Measurements from ENCODE around the gene CPLX3. TPM values are rescaled to one million over a fixed set of nuclear protein-coding genes. Genes with fewer than 3 reads are reported as not detected.

Gene CPLX3
- total RNA-seq, 1 donor from 2014 or later: 0.67 TPM

DNA sequence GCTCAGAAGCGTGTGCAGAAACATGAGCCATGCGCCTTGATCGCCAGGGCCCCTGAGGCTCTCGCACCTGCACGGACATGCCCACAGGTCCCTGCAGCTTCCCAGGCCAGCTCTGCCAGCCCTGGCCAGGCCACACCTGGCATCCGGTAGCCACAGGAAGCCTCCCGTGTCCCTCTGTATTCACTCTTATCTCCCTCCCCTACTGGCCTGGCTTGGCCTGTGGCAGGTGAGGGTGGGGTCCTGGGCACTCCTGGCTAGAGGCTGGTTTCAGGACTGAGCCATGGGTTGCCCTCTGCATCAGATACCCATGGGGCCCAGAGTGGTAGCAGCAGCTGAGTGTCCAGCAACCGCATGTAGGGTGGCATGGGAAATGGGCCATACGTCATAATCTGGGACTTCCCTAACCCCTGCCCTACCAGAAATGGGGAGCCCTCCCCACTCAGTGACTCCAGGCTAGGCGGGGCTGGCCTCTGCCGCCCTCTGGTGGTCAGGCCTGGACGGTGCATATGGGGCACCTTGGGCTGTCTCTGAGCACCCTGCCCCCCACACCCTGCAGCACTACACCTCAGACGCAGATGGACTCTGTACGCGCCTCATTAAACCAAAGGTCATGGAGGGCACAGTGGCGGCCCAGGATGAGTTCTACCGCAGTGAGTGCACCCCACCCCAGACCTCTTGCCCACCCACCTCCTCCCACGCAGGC lies 26.4 kb upstream of the CPLX3 start:
- intact Hi-C loops (cut with DNase I): loop anchor here (1.0 to 2.0 kb wide), 2 partner anchors 19 to 29 kb away; no protein-coding TSS in a partner anchor
- peak; percentile 93 for DNase-seq (ENCODE audit: low spot score)

DNA sequence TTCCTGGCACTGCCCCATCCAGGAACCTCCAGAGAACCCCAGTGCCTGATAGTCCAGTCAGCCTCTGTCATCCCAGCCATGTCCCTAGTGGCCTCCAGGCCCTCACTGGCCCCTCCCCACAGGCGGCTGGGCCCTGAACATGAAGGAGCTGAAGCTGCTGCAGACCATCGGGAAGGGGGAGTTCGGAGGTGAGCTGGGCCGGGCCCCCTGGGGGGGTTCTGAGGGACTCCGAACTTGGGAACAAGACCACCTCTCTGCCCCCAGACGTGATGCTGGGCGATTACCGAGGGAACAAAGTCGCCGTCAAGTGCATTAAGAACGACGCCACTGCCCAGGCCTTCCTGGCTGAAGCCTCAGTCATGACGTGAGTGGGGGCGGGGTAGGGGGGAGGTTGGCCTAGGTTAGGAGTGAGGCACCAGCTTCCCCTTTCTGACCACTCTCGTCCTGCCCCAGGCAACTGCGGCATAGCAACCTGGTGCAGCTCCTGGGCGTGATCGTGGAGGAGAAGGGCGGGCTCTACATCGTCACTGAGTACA lies 25.8 kb upstream of the CPLX3 start:
- intact Hi-C loops (cut with DNase I): loop anchor here (1.0 to 2.0 kb wide), 2 partner anchors 20 to 29 kb away; no protein-coding TSS in a partner anchor
- DNase-seq (ENCODE audit: low spot score): no peak

- no peak for DNase-seq (ENCODE audit: low spot score)
- intact Hi-C loops (cut with DNase I): loop anchor here (2.0 kb wide), 1 partner anchor 21 kb away; no protein-coding TSS in a partner anchor
These were observed 25.0 kb upstream of the CPLX3 start for GRCh38 chr15:74801311-74801997.

GRCh38 chr15:74802290-74802689 lies 24.1 kb upstream of the CPLX3 start:
- intact Hi-C loops (cut with DNase I): no loop called here
- no peak for DNase-seq (ENCODE audit: low spot score)

GRCh38 chr15:74802862-74803447 lies 23.5 kb upstream of the CPLX3 start:
- intact Hi-C loops (cut with DNase I): no loop called here
- DNase-seq (ENCODE audit: low spot score): no peak

DNA sequence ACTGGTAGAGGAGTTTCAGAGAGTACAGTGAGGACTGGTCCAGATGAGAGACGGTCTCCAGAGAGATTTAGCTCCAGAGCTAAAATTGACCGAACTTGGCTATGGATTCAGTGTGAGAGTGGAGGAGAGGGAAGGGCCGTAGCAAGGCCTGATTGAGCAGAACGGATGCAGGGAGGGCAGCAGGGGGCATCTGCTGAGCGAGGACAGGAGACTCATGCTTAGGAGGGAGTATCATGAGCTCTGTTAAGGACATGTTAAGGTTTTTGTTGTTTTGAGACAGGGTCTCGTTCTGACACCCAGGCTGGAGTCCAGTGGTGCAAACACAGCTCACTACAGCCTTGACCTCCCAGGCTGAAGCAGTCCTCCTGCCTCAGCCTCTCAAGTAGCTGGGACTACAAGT lies 21.5 kb upstream of the CPLX3 start:
- intact Hi-C loops (cut with DNase I): no loop called here
- DNase-seq (ENCODE audit: low spot score): no peak

- DNase-seq (ENCODE audit: low spot score): no peak
- intact Hi-C loops (cut with DNase I): no loop called here
These were observed 19.1 kb upstream of the CPLX3 start for GRCh38 chr15:74807282-74807681.

DNA sequence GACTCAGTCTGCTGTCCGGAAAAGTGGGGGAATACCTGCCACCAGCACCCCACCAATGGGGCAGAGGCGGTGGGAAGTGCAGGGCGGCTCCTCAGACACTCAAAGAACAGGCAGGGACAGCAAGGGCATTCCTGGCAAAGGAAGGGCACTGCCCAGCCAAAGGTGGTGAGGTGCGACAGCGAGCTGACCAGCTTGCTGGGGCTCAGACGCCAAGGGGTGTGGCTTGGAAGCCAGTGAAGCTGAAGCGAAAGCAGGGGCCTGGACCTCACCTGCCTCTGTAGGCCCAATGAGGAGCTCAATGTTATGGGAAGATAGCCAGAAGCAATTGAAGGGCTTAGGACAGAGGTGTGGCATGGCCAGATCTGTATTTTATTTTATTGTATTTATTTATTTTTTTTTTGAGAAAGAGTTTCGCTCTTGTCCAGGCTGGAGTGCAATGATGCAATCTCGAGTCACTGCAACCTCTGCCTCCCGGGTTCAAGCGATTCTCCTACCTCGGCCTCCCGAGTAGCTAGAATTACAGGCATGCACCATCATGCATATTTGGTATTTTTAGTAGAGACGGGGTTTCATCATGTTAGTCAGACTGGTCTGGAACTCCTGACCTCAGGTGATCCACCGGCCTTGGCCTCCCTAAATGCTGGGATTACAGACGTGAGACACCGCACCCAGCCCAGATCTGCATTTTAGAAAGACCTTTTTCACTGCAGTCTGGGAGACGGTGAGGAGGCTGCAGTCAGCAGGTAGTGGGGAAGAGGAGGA lies 18.2 kb upstream of the CPLX3 start:
- intact Hi-C loops (cut with DNase I): no loop called here
- DNase-seq (ENCODE audit: low spot score): no peak

- intact Hi-C loops (cut with DNase I): no loop called here
- DNase-seq (ENCODE audit: low spot score): no peak
These were observed 17.6 kb upstream of the CPLX3 start for GRCh38 chr15:74808840-74809229.

GRCh38 chr15:74809242-74809641 lies 17.2 kb upstream of the CPLX3 start:
- DNase-seq (ENCODE audit: low spot score): no peak
- intact Hi-C loops (cut with DNase I): no loop called here

GRCh38 chr15:74809956-74810355 lies 16.5 kb upstream of the CPLX3 start:
- no peak for DNase-seq (ENCODE audit: low spot score)
- intact Hi-C loops (cut with DNase I): no loop called here

- no peak for DNase-seq (ENCODE audit: low spot score)
- intact Hi-C loops (cut with DNase I): no loop called here
These were observed 13.9 kb upstream of the CPLX3 start, which contains the start of gene LMAN1L for GRCh38 chr15:74812533-74812932. TSS of gene LMAN1L (plus strand) at chr15:74812835. CDS start at chr15:74812855, 20 bp downstream.

GRCh38 chr15:74815121-74815934 lies 11.1 kb upstream of the CPLX3 start:
- no peak for DNase-seq (ENCODE audit: low spot score)
- intact Hi-C loops (cut with DNase I): no loop called here

DNA sequence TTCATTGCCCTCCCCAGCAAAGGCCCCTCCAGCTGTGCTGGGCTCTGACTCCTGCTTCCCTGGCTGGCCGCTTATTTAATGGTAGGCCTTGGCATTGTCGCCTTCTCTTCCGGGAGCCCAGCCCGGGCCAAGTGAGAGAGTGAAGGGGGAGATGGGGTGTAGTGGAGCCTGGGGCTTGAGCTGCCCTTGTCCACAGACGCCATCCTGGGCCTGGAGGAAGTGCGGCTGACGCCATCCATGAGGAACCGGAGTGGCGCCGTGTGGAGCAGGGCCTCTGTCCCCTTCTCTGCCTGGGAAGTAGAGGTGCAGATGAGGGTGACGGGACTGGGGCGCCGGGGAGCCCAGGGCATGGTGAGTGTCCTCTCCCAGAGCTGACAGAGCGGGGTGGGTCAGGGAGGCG lies 10.5 kb upstream of the CPLX3 start:
- DNase-seq (ENCODE audit: low spot score): no peak
- intact Hi-C loops (cut with DNase I): no loop called here

GRCh38 chr15:74816624-74817369 lies 9.6 kb upstream of the CPLX3 start:
- DNase-seq (ENCODE audit: low spot score): no peak
- intact Hi-C loops (cut with DNase I): no loop called here

DNA sequence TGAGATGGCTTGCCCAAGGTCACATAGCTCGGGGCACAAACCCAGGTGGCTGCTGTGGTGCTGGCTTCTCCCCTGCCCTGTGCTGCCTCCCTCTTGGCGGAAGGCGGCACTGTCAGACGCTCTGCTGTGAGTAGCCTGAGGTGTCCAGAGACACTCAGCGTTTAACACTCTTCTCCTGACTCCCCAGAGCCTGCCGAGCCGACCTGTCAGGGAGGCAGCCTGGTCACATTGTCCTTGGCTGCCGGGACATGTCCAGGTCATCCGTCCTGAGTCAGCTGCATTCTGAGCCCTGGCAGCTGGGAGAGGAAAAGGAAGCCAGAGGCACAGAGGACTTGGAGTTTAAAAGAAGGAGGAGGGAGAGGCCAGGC lies 9.1 kb upstream of the CPLX3 start:
- DNase-seq (ENCODE audit: low spot score): no peak
- intact Hi-C loops (cut with DNase I): no loop called here

DNA sequence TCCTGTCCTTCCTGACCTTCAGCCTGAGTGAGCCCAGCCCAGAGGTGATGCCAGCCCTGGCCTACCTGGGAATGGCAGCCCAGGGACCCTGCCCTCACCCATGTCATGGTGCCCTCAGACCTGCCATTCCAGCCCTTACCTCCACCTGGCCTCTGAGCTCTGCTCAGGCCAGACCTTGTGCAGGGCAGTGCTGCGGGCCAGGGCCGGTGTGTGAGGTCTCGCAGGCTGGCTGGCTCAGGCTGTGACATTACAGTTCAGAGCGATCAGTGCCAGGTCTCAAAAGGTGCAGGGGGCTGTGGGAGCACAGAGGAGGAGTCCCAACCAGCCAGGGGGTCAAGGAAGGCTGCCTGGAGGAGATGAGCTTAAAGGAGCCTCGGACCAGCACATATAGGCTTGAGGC lies 6.4 kb upstream of the CPLX3 start:
- intact Hi-C loops (cut with DNase I): no loop called here

DNA sequence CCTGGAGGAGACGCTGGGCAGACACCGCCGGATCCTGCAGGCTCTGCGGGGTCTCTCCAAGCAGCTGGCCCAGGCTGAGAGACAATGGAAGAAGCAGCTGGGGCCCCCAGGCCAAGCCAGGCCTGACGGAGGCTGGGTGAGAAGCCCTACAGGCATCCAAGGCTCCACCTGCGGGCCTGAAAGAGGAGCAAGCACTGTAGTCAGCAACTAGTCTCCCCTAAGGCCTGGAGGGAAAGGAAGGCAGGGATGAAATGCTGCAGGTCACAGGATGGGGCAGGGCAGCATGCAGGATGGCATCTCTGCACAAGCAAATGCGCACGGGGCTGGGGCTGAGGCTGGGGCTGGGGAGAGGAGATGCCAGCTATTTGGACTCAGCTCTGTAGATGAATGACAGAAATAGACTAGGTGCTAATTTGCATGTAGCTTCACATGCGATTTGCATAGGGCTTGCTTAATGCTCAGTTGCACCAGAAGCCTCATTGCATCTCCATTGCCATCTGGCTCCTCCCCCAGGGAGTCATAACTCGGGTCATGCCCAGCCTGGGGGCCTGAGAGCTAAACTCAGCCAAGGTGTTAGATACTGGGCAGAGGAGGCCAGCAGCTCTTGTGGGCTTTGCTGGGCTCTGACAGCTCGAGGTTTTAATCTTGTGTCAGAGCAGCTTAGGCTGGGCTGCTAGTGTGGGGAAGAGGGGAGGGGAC lies 5.2 kb upstream of the CPLX3 start:
- intact Hi-C loops (cut with DNase I): no loop called here
- no peak for DNase-seq (ENCODE audit: low spot score)

More for the DNA sequence above, 6.4 kb upstream of the CPLX3 start:
- DNase-seq (ENCODE audit: low spot score): no peak

Data from cardiac septum (tissue), 1 donor.